ENCODE measurements around the gene RPS6KA1. TPM values are rescaled to one million over a fixed set of nuclear protein-coding genes. Genes with fewer than 3 reads are reported as not detected.

RPS6KA1 gene
- total RNA-seq, 2 experiments from 2014 or later: 72.2 to 91.0 TPM

DNA sequence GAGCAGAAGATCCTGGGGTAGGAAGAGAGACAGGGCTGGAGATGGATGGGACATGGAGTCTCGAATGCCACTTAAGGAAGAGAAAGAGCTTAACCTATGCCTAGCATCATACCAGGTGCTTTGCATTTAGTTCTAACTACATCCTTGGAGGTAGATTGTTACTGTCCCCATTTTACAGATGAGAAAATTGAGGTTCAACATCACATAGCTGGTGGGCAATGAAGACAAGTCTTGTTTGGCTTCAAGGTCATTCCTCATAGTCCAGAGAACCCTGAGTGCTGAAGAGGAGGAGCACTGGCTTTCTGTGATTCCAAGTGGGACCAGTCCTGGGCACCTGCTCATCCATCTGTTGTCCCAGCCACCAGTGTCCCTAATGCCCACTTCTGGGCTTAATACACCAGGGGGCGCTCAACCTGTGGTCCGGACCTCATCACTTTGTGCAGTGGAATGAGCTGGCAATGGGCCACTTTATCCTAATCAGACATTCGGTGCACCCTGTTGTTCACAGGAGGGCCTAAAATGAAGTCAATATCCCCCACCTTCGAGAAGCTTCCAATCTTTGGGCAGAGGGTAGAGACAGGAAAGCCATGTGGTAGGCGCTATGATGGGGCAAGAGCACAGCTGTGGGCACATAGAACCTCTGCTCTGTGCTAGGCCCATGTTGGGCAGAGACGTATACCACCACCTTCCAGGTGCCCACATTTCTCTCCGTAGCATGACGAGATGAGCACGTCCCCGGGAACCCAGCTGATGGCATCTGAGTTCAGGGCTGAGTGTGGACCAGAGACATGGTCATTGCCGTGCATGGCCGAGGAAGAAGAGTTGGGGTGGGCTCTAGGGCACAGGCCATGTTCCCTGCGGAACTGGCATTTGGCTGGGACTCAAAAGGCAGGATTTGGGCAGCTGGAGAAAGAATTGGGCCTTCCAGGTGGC lies 9.2 kb downstream of the RPS6KA1 start:
- H3K27ac ChIP-seq (ENCODE audit: low read depth, low read length, poor library complexity, severe bottlenecking): peak overlapping the region; percentile 97
- ChIA-PET CTCF (ENCODE audit: unreplicated experiment) (interaction anchor here (0.5 to 1.9 kb wide), 8 partner anchors 8 to 305 kb away, joined by 3 to 6 read pairs (median 3); partner anchors contain the start of gene CEP85), POLR2A (interaction anchor here (0.7 to 1.3 kb wide), 4 partner anchors 7 to 61 kb away, joined by 3 to 4 read pairs (median 3); no protein-coding TSS in a partner anchor)
- DNase-seq (ENCODE audit: low spot score): peak; percentile 75
- H4K20me1 ChIP-seq (ENCODE audit: insufficient read depth, low read length): no peaks in the 10 kb centered on the region
- no peak overlapping the region for H2AFZ ChIP-seq (ENCODE audit: low read length)
- H3K36me3 ChIP-seq (ENCODE audit: insufficient read depth, low read length): peaks cover 12% of the 10 kb centered on the region; the same call in 1 of the 2 replicates
- H3K4me3 ChIP-seq (ENCODE audit: low read depth, low read length, poor library complexity, severe bottlenecking): no peak overlapping the region
- H3K9me3 ChIP-seq (ENCODE audit: low read length): no peaks in the 10 kb centered on the region
- no TSS peak for BruUV-seq (replicated peaks)
- intact Hi-C loops (cut with micrococcal nuclease; ENCODE audit: unreplicated experiment): loop anchor here (2.0 kb wide), 1 partner anchor 250 kb away; no protein-coding TSS in a partner anchor
- H3K4me1 ChIP-seq (ENCODE audit: insufficient read depth, low read length, poor library complexity, severe bottlenecking): peaks cover 90% of the 10 kb centered on the region
- TF ChIP-seq CTCF (conservative IDR thresholded peaks at IDR 0.05; ENCODE audit: low read length): peak; percentile 89
- no peak for TF ChIP-seq EZH2phosphoT487 (IDR thresholded peaks at IDR 0.05; ENCODE audit: borderline replicate concordance, low read depth, low read length)
- H3K9me2 ChIP-seq (ENCODE audit: insufficient read depth, low read length): no peaks in the 10 kb centered on the region
- peak overlapping the region; percentile 3; the same call in 1 of the 2 replicates for H3K4me2 ChIP-seq (ENCODE audit: low read length)
- H3K79me2 ChIP-seq (ENCODE audit: insufficient read depth, low read depth, low read length): no peaks in the 10 kb centered on the region

GRCh38 chr1:26539722-26540121 lies 10.2 kb downstream of the RPS6KA1 start:
- BruUV-seq (replicated peaks): no TSS peak
- intact Hi-C loops (cut with micrococcal nuclease; ENCODE audit: unreplicated experiment): loop anchor here (2.0 to 10.0 kb wide), 2 partner anchors 225 to 249 kb away; partner anchors contain the start of gene CD52
- H3K36me3 ChIP-seq (ENCODE audit: insufficient read depth, low read length): peaks cover 12% of the 10 kb centered on the region; the same call in 1 of the 2 replicates
- POLR2A ChIA-PET: no interaction called here
- peaks cover 2% of the 10 kb centered on the region; the same call in 1 of the 2 replicates for H3K79me2 ChIP-seq (ENCODE audit: insufficient read depth, low read depth, low read length)
- H2AFZ ChIP-seq (ENCODE audit: low read length): no peak overlapping the region
- peak overlapping the region; percentile 21 for H3K4me2 ChIP-seq (ENCODE audit: low read length)
- peak overlapping the region; percentile 97 for H3K27ac ChIP-seq (ENCODE audit: low read depth, low read length, poor library complexity, severe bottlenecking)
- no peaks in the 10 kb centered on the region for H3K9me3 ChIP-seq (ENCODE audit: low read length)
- H4K20me1 ChIP-seq (ENCODE audit: insufficient read depth, low read length): no peaks in the 10 kb centered on the region
- CTCF ChIA-PET (ENCODE audit: unreplicated experiment): interaction anchor here (0.5 to 1.3 kb wide), 4 partner anchors 8 to 333 kb away, joined by 3 to 4 read pairs (median 3); no protein-coding TSS in a partner anchor
- no peaks in the 10 kb centered on the region for H3K9me2 ChIP-seq (ENCODE audit: insufficient read depth, low read length)
- peaks cover 90% of the 10 kb centered on the region for H3K4me1 ChIP-seq (ENCODE audit: insufficient read depth, low read length, poor library complexity, severe bottlenecking)
- DNase-seq (ENCODE audit: low spot score): no peak
- no peak for TF ChIP-seq EZH2phosphoT487 (IDR thresholded peaks at IDR 0.05; ENCODE audit: borderline replicate concordance, low read depth, low read length)
- no peak for TF ChIP-seq CTCF (conservative IDR thresholded peaks at IDR 0.05; ENCODE audit: low read length)
- no peak overlapping the region for H3K4me3 ChIP-seq (ENCODE audit: low read depth, low read length, poor library complexity, severe bottlenecking)
